Tibial artery (tissue), 4 donors: ENCODE results near the gene HSH2D.

ENCODE experiments used
- DNase-seq, 2 donors: peaks; one replicate each; pipeline ENCODE4 v3.0.0-alpha.2; 2019
- H3K27ac ChIP-seq, 2 donors: fragments of 200-600 bp; sonication (generic) in 1 of 2; 1 replicate in 1 of 2; 2 replicates in 1 of 2; pipeline ENCODE4 v1.5.1; 2018 to 2019; ENCODE audit warnings: mild to moderate bottlenecking in 1 of 2
- H3K27me3 ChIP-seq, 2 donors: fragments of 200-600 bp; sonication (generic) in 1 of 2; one replicate each; pipeline versions ENCODE4 v1.5.1 to v1.6.0; 2016 to 2019
- H3K36me3 ChIP-seq, 3 donors: fragments of 200-600 bp; sonication (generic) in 2 of 3; one replicate each; pipeline ENCODE4 v1.5.1; 2016 to 2019; ENCODE audit warnings: mild to moderate bottlenecking in 2 of 3
- H3K4me1 ChIP-seq, 4 donors: fragments of 200-600 bp; sonication (generic) in 2 of 4; 1 replicate in 3 of 4; 2 replicates in 1 of 4; pipeline ENCODE4 v1.5.1; 2016 to 2019
- H3K4me3 ChIP-seq, 2 donors: fragments of 200-600 bp; sonication (generic) in 1 of 2; 1 replicate in 1 of 2; 2 replicates in 1 of 2; pipeline ENCODE4 v1.5.1; 2018 to 2019; ENCODE audit warnings: mild to moderate bottlenecking in 2 of 2
- H3K9me3 ChIP-seq, 3 donors: fragments of 200-600 bp; sonication (generic) in 1 of 3; one replicate each; pipeline ENCODE4 v1.5.1; 2016 to 2019
- CTCF ChIP-seq, 2 experiments: fragments of 200-600 bp in 1 of 2; fragments of 450-650 bp in 1 of 2; IDR thresholded peaks; one replicate each; pipeline ENCODE4 v1.5.1; 2017 to 2019; ENCODE audit warnings: antibody characterized with exemption in 2 of 2, mild to moderate bottlenecking in 1 of 2, moderate library complexity in 1 of 2
- intact Hi-C: fragments of 100-400 bp; cut with DNase I; formaldehyde crosslinking; loops from one replicate; pipeline ENCODE4 v1.15.0; 2023; ENCODE audit warnings: low total_unique reads

Gene HSH2D

GRCh38 chr19:16141043-16141442, 2.4 kb upstream of the HSH2D start:
- intact Hi-C loops, result no loop called here
- Histone ChIP-seq H3K27ac (no peak overlapping the region), H3K4me3 (no peak overlapping the region), H3K4me1 (no peaks in the 10 kb centered on the region), H3K27me3 (peaks cover 0 to 15% of the 10 kb centered on the region in 2 donors), H3K9me3 (no peaks in the 10 kb centered on the region), H3K36me3 (no peaks in the 10 kb centered on the region)
- DNase-seq, result no peak
- TF ChIP-seq CTCF (IDR thresholded peaks at IDR 0.05), result no peak

GRCh38 chr19:16142032-16142580, 1.4 kb upstream of the HSH2D start:
- TF ChIP-seq CTCF (IDR thresholded peaks at IDR 0.05), result no peak
- Histone ChIP-seq H3K4me3 (no peak overlapping the region), H3K27me3 (peaks cover 0 to 15% of the 10 kb centered on the region in 2 donors), H3K27ac (no peak overlapping the region), H3K9me3 (no peaks in the 10 kb centered on the region), H3K4me1 (no peaks in the 10 kb centered on the region), H3K36me3 (no peaks in the 10 kb centered on the region)
- intact Hi-C loops, result no loop called here
- no peak for DNase-seq

GRCh38 chr19:16144216-16144581, 714 bp downstream of the HSH2D start:
- Histone ChIP-seq H3K27ac (no peak overlapping the region), H3K27me3 (peaks cover 0 to 15% of the 10 kb centered on the region in 2 donors), H3K36me3 (no peaks in the 10 kb centered on the region), H3K4me1 (no peaks in the 10 kb centered on the region), H3K9me3 (no peaks in the 10 kb centered on the region), H3K4me3 (no peak overlapping the region)
- DNase-seq, result no peak
- no peak for TF ChIP-seq CTCF (IDR thresholded peaks at IDR 0.05)
- intact Hi-C loops, result no loop called here

GRCh38 chr19:16146112-16146511, 2.6 kb downstream of the HSH2D start:
- Histone ChIP-seq H3K4me1 (no peaks in the 10 kb centered on the region), H3K27ac (no peak overlapping the region)

GRCh38 chr19:16148443-16149229, 5.2 kb downstream of the HSH2D start:
- H3K36me3 ChIP-seq, result no peaks in the 10 kb centered on the region
- no peak overlapping the region for H3K4me3 ChIP-seq
- H3K9me3 ChIP-seq, result no peaks in the 10 kb centered on the region
- intact Hi-C loops, result no loop called here
- H3K27me3 ChIP-seq, result peaks cover 0 to 10% of the 10 kb centered on the region in 2 donors
- TF ChIP-seq CTCF (IDR thresholded peaks at IDR 0.05), result no peak
- no peak overlapping the region for H3K27ac ChIP-seq
- H3K4me1 ChIP-seq, result no peaks in the 10 kb centered on the region
- no peak for DNase-seq

More at GRCh38 chr19:16146112-16146511, 2.6 kb downstream of the HSH2D start:
- Histone ChIP-seq H3K4me3 (no peak overlapping the region), H3K27me3 (peaks cover 0 to 15% of the 10 kb centered on the region in 2 donors), H3K9me3 (no peaks in the 10 kb centered on the region), H3K36me3 (no peaks in the 10 kb centered on the region)
- intact Hi-C loops, result no loop called here
- DNase-seq, result no peak
- TF ChIP-seq CTCF (IDR thresholded peaks at IDR 0.05), result no peak
